ENCODE results near the gene PNMA6F.
A peak's percentile ranks its signal among the peaks of the same experiment; 100 is the strongest.

Gene PNMA6F

DNA sequence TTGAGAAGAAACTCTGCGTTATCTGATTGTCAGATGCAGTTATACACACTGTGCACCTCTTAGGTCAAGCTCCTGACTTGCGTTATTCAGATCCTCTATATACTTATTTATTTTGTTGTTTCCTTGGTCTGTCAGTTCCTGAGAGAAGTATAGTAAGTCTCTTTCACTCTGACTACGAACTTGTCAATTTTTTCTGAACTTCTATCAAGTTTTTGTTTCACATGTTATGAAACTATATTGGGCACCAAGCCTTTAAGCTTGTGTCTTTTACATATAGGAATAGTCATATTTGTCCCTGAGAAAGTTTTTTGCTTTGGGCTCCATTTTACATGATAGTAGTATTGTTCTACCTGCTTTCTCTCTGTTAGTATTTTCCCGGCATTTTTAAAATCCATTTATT is 44.1 kb upstream of the PNMA6F start:
- H3K9me3 ChIP-seq, result no peaks in the 10 kb centered on the region
- H3K4me3 ChIP-seq (ENCODE audit: low read depth, low read length), result no peak overlapping the region
- peaks cover 3% of the 10 kb centered on the region; the same call in 1 of the 2 replicates for H3K4me1 ChIP-seq
- no peaks in the 10 kb centered on the region for H3K27me3 ChIP-seq
- DNase-seq, result no peak
- TF ChIP-seq, protein P1, sequence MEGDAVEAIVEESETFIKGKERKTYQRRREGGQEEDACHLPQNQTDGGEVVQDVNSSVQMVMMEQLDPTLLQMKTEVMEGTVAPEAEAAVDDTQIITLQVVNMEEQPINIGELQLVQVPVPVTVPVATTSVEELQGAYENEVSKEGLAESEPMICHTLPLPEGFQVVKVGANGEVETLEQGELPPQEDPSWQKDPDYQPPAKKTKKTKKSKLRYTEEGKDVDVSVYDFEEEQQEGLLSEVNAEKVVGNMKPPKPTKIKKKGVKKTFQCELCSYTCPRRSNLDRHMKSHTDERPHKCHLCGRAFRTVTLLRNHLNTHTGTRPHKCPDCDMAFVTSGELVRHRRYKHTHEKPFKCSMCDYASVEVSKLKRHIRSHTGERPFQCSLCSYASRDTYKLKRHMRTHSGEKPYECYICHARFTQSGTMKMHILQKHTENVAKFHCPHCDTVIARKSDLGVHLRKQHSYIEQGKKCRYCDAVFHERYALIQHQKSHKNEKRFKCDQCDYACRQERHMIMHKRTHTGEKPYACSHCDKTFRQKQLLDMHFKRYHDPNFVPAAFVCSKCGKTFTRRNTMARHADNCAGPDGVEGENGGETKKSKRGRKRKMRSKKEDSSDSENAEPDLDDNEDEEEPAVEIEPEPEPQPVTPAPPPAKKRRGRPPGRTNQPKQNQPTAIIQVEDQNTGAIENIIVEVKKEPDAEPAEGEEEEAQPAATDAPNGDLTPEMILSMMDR (IDR thresholded peaks at IDR 0.05; ENCODE audit: low read depth, low read length), result no peak
- H3K36me3 ChIP-seq, result no peaks in the 10 kb centered on the region

DNA sequence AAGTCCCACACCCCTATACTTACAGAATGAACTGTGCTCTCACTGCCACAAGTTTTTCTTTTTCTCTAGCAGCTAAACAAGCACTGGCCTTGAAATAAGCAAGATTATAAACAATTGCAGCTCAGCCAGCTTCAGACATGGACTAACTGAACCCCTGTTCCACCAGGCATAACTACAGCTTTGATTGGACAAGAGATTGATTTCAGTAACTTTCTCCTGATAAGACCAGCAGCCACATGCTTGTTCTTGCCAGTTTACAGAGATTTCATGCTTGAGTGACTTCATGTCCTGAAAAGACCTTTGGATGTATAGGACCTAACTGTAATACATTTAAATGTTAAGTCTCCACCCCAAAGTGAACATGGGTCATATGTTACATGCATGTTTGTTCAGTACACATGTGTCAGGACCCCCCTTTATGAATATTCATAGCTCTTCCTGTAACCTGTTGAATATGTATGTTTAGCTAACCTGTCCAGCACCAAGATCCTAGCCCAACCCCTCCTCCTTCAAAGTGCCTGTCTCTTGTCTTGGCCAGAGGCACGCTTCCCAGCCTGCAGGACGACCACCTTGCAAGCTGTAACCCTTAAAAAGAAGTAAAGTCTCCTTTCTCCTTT is 40.3 kb upstream of the PNMA6F start:
- Histone ChIP-seq H3K4me1 (peaks cover 3% of the 10 kb centered on the region; the same call in 1 of the 2 replicates), H3K9me3 (no peaks in the 10 kb centered on the region), H3K36me3 (no peaks in the 10 kb centered on the region), H3K4me3 (ENCODE audit: low read depth, low read length) (peak overlapping the region; percentile 7; the same call in 1 of the 2 replicates), H3K27me3 (no peaks in the 10 kb centered on the region)
- TF ChIP-seq, protein P1 (IDR thresholded peaks at IDR 0.05; ENCODE audit: low read depth, low read length), result no peak
- no peak for DNase-seq

DNA sequence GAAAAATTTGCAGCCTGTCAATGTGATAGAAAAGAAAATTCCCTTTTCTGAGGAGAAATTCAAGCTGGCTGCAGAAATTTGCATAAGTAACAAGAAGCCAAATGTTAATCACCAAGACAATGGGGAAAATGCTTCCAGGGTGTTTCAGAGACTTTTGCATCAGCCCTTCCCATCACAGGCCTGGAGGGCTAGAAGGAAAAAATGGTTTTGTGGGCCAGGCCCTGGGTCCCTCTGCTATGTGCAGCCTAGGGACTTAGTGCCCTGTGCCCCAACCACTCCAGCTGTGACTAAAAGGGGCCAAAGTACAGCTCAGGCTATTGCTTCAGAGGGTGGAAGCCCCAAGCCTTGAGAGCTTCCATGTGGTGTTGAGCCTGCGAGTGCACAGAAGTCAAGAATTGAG is 36.3 kb upstream of the PNMA6F start:
- no peaks in the 10 kb centered on the region for H3K36me3 ChIP-seq
- TF ChIP-seq, protein P1 (IDR thresholded peaks at IDR 0.05; ENCODE audit: low read depth, low read length), result no peak
- no peaks in the 10 kb centered on the region for H3K27me3 ChIP-seq
- no peak overlapping the region for H3K4me3 ChIP-seq (ENCODE audit: low read depth, low read length)
- H3K9me3 ChIP-seq, result no peaks in the 10 kb centered on the region
- H3K4me1 ChIP-seq, result peaks cover 3% of the 10 kb centered on the region; the same call in 1 of the 2 replicates
- no peak for DNase-seq

DNA sequence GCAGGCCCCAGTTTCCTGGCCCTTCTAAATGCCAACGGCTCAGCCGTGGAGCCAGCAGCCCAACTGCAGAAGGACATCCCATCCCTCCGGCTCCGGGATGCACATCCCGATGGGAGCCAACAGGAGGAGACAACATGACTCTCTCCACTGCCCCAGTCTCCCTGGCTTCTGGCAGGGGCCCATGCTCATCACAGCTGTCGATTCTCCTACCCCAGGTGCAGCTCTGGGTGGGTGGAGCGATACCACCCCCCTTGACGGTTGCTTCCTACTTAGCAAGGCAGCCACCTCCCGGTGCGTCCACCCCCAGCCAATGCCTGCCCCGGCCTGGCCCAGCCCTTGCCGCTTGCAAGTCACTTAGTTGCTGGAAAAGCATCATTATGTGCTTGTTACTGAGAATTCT is 31.8 kb upstream of the PNMA6F start:
- Histone ChIP-seq H3K4me3 (ENCODE audit: low read depth, low read length) (no peak overlapping the region), H3K27me3 (no peaks in the 10 kb centered on the region), H3K4me1 (no peaks in the 10 kb centered on the region), H3K36me3 (no peaks in the 10 kb centered on the region; the same call in 1 of the 2 replicates), H3K9me3 (no peaks in the 10 kb centered on the region)
- TF ChIP-seq, protein P1 (IDR thresholded peaks at IDR 0.05; ENCODE audit: low read depth, low read length), result peak; percentile 31
- peak; percentile 40 for DNase-seq

DNA sequence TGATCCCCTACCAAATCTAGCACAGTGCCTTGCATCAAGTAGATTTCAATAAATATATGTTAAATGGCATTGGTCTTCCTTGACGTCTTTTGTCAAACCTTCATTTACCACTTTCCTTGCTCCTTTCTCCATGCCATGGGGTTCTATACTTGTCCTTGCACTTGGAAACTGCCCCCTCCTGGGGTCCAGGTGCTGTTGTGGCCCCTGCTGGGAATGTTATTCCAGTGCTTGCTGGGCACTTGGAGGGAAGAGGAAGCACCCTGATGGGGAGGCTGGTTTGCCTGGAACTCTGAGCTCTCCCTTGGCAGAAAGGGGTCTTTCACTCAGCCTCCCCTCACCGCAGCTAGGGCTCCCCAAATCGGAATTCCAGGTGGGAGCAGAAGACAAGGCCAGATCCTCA is 31.3 kb upstream of the PNMA6F start:
- Histone ChIP-seq H3K4me1 (no peaks in the 10 kb centered on the region), H3K9me3 (no peaks in the 10 kb centered on the region), H3K4me3 (ENCODE audit: low read depth, low read length) (no peak overlapping the region), H3K27me3 (no peaks in the 10 kb centered on the region), H3K36me3 (no peaks in the 10 kb centered on the region; the same call in 1 of the 2 replicates)
- no peak for DNase-seq
- TF ChIP-seq, protein P1 (IDR thresholded peaks at IDR 0.05; ENCODE audit: low read depth, low read length), result no peak

DNA sequence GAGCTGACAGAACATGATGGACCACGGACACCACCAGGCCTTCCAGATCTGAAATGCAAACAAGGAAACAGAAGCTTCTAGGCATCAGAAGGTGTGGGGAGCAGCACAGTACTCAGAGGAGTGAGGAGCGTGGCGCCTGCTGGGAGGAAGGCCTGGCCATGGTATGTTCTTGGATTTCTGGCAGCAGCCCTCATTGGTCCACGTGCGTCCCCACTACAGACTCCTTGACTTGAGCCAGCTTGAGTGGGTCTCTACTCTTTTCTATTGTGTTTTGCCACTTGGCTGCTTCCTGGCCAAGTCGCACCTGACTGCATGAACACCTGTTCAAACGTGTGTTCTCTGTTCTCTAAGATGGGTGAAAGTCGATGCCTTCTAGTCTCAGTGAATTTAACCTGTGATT is 30.4 kb upstream of the PNMA6F start:
- Histone ChIP-seq H3K4me3 (ENCODE audit: low read depth, low read length) (no peak overlapping the region), H3K36me3 (no peaks in the 10 kb centered on the region; the same call in none of the 2 replicates), H3K4me1 (no peaks in the 10 kb centered on the region), H3K9me3 (no peaks in the 10 kb centered on the region), H3K27me3 (no peaks in the 10 kb centered on the region)
- no peak for DNase-seq
- TF ChIP-seq, protein P1 (IDR thresholded peaks at IDR 0.05; ENCODE audit: low read depth, low read length), result no peak
